Measurements from ENCODE around the gene GABPB1. TPM values are rescaled to one million over a fixed set of nuclear protein-coding genes. Genes with fewer than 3 reads are reported as not detected.

The GABPB1 gene
- total RNA-seq, 1 experiment from 2014 or later = 45.0 TPM

- DNase-seq = no peak
- no peak for TF ChIP-seq CTCF (conservative IDR thresholded peaks at IDR 0.05)
- H3K79me1 ChIP-seq (ENCODE audit: insufficient read depth, low read depth, low read length, poor library complexity, severe bottlenecking) = peaks cover 4% of the 10 kb centered on the region
- H3K4me1 ChIP-seq (ENCODE audit: insufficient read depth, low read length) = no peaks in the 10 kb centered on the region
- H4K5ac ChIP-seq (ENCODE audit: insufficient read length, low read depth, low read length) = no peak overlapping the region
- peaks cover 4 to 12% (median 8%) of the 10 kb centered on the region in 3 experiments; a peak in 6 of 7 replicates for H3K36me3 Mint-ChIP-seq (ENCODE audit: insufficient read depth in 1 of 3, low read depth in 3 of 3)
- no peak overlapping the region for H2AFZ ChIP-seq (ENCODE audit: low read length)
- no peak overlapping the region for H2AK5ac ChIP-seq (ENCODE audit: insufficient read length, low read length)
- H2BK15ac ChIP-seq (ENCODE audit: low read depth, low read length) = no peak overlapping the region
- H3K27ac ChIP-seq (ENCODE audit: insufficient read length, low read depth, low read length) = no peak overlapping the region
- no peak overlapping the region for H3K56ac ChIP-seq (ENCODE audit: insufficient read length, low read depth, low read length)
- H3T11ph ChIP-seq (ENCODE audit: low read length) = no peak overlapping the region
- no peaks in the 10 kb centered on the region for H4K20me1 ChIP-seq (ENCODE audit: control insufficient read depth, insufficient read depth, insufficient read length)
- H3K27ac Mint-ChIP-seq = no peak overlapping the region
- H3K4me2 ChIP-seq (ENCODE audit: insufficient read depth, insufficient read length, low read length) = no peak overlapping the region
- H4K8ac ChIP-seq (replicated peaks; ENCODE audit: insufficient read length, low read depth, low read length) = no peak overlapping the region
- H3K9ac ChIP-seq (ENCODE audit: extremely low read depth, insufficient read length, low read length) = no peak overlapping the region
- no peaks in the 10 kb centered on the region for H3K9me3 ChIP-seq (ENCODE audit: control insufficient read depth, low read depth, low read length)
- no peak overlapping the region for H4K91ac ChIP-seq (ENCODE audit: insufficient read length, low read depth, low read length)
- no CpG with 5 or more reads among the region's 5 CpGs for WGBS (ENCODE audit: extremely low coverage, insufficient read length, low lambda C conversion rate)
- peaks cover 11% of the 10 kb centered on the region; the same call in 1 of the 2 replicates for H3K79me2 ChIP-seq (ENCODE audit: insufficient read depth, low read length)
- H3K14ac ChIP-seq (ENCODE audit: insufficient read depth, low read length) = no peak overlapping the region
- H3K4ac ChIP-seq (ENCODE audit: low read depth, low read length) = no peak overlapping the region
- H3K4me1 Mint-ChIP-seq = no peaks in the 10 kb centered on the region
- no peak overlapping the region for H2BK120ac ChIP-seq (ENCODE audit: low read depth, low read length, poor library complexity, severe bottlenecking)
- H3K27me3 ChIP-seq (ENCODE audit: insufficient read depth, low read length) = no peaks in the 10 kb centered on the region
- H2BK20ac ChIP-seq (ENCODE audit: low read depth, low read length, poor library complexity, severe bottlenecking) = no peak overlapping the region
- no peaks in the 10 kb centered on the region; the same call in 1 of the 2 replicates for H3K27me3 Mint-ChIP-seq (ENCODE audit: low read depth)
- H3K23me2 ChIP-seq (ENCODE audit: insufficient read length, low read depth, low read length, poor library complexity, severe bottlenecking) = no peaks in the 10 kb centered on the region
- no peak overlapping the region for H2BK12ac ChIP-seq (ENCODE audit: insufficient read length, low read depth, low read length)
- H3K23ac ChIP-seq (ENCODE audit: insufficient read length, low read depth, low read length) = no peak overlapping the region
- H3K4me3 Mint-ChIP-seq = no peak overlapping the region
- no peak overlapping the region for H3K18ac ChIP-seq (ENCODE audit: insufficient read length, low read depth, low read length)
- no peak overlapping the region for H2BK5ac ChIP-seq (ENCODE audit: insufficient read length, low read length)
- H3K9me3 Mint-ChIP-seq = no peaks in the 10 kb centered on the region
These were observed 9.7 kb downstream of the GABPB1 start for GRCh38 chr15:50345298-50345697.
